Kasumi-1 (cell line): ENCODE results near the gene C12orf50.
"Not testable (repeated sequence)": the region's sequence is repeated elsewhere in the genome, so short reads cannot be mapped to it uniquely, and the experiment has no call there.

ENCODE experiments used
- DNase-seq, 2 experiments: peaks; one replicate each; lab custom pipeline; 2025; lab: John Stamatoyannopoulos, UW

C12orf50 gene

GRCh38 chr12:87988534-87988933, 40.7 kb downstream of the C12orf50 start:
- no peak for DNase-seq

GRCh38 chr12:87985069-87985675, 44.0 kb downstream of the C12orf50 start:
- no peak for DNase-seq

GRCh38 chr12:87982208-87982607, 47.0 kb downstream of the C12orf50 start:
- no peak for DNase-seq

- DNase-seq, result no peak
Measured at GRCh38 chr12:87981495-87981894, 47.7 kb downstream of the C12orf50 start.

GRCh38 chr12:87975879-87976278, 53.3 kb downstream of the C12orf50 start:
- DNase-seq, result no peak

- DNase-seq, result no peak
Measured at GRCh38 chr12:87967871-87968270, 61.3 kb downstream of the C12orf50 start.

- no peak for DNase-seq
Measured at GRCh38 chr12:87960566-87960965, 68.6 kb downstream of the C12orf50 start.

- not testable (repeated sequence) for DNase-seq
Measured at GRCh38 chr12:87954028-87954427, 75.2 kb downstream of the C12orf50 start.

GRCh38 chr12:87953256-87953860, 75.8 kb downstream of the C12orf50 start:
- peak; percentile 60 to 87 for DNase-seq

GRCh38 chr12:87952850-87953249, 76.4 kb downstream of the C12orf50 start:
- no peak for DNase-seq

GRCh38 chr12:87952223-87952622, 77.0 kb downstream of the C12orf50 start:
- DNase-seq, result no peak

- no peak for DNase-seq
Measured at GRCh38 chr12:87943762-87944161, 85.4 kb downstream of the C12orf50 start.

- DNase-seq, result no peak
Measured at GRCh38 chr12:87943023-87943422, 86.2 kb downstream of the C12orf50 start.

GRCh38 chr12:87939182-87939581, 90.0 kb downstream of the C12orf50 start:
- DNase-seq, result no peak

GRCh38 chr12:87935216-87935615, 94.0 kb downstream of the C12orf50 start:
- DNase-seq, result peak in 1 of 2 experiments; percentile 5

- DNase-seq, result no peak
Measured at GRCh38 chr12:87933991-87934390, 95.2 kb downstream of the C12orf50 start.

GRCh38 chr12:87931812-87932211, 97.4 kb downstream of the C12orf50 start:
- DNase-seq, result no peak

- DNase-seq, result no peak
Measured at GRCh38 chr12:87930627-87931026, 98.6 kb downstream of the C12orf50 start.
